NCI-H2196 treated with DMSO at 0.1 percent for 48 hours (cell line): Measurements from ENCODE around the gene PRAME.
"Not testable (repeated sequence)": the region's sequence is repeated elsewhere in the genome, so short reads cannot be mapped to it uniquely, and the experiment has no call there.

ENCODE experiments used
- DNase-seq: peaks from one replicate; lab custom pipeline; 2025; ENCODE audit not compliant: unreplicated experiment; lab: John Stamatoyannopoulos, UW

PRAME gene

GRCh38 chr22:22523494-22523893 lies 35.6 kb downstream of the PRAME start:
- DNase-seq: no peak

GRCh38 chr22:22521631-22522030 lies 37.4 kb downstream of the PRAME start:
- DNase-seq: no peak

- DNase-seq: no peak
Measured at GRCh38 chr22:22520667-22521602, 38.1 kb downstream of the PRAME start.

GRCh38 chr22:22520020-22520656 lies 38.9 kb downstream of the PRAME start, which contains the start of gene ZNF280A:
ZNF280A (minus strand) TSS chr22:22520270; CDS start chr22:22515630, 4,640 bp downstream.
- no peak for DNase-seq

- DNase-seq: no peak
Measured at GRCh38 chr22:22519591-22519990, 39.5 kb downstream of the PRAME start.

- DNase-seq: no peak
Measured at GRCh38 chr22:22516992-22517391, 42.1 kb downstream of the PRAME start.

GRCh38 chr22:22515890-22516289 lies 43.2 kb downstream of the PRAME start:
- no peak for DNase-seq

- not testable (repeated sequence) for DNase-seq
Measured at GRCh38 chr22:22514431-22514830, 44.6 kb downstream of the PRAME start.

GRCh38 chr22:22513619-22514018 lies 45.4 kb downstream of the PRAME start:
- no peak for DNase-seq

GRCh38 chr22:22512951-22513350 lies 46.1 kb downstream of the PRAME start:
- DNase-seq: no peak

GRCh38 chr22:22510833-22511232 lies 48.2 kb downstream of the PRAME start:
- not testable (repeated sequence) for DNase-seq

- DNase-seq: not testable (repeated sequence)
Measured at GRCh38 chr22:22509912-22510311, 49.2 kb downstream of the PRAME start.

- DNase-seq: peak; percentile 36
Measured at GRCh38 chr22:22508274-22509176, 50.5 kb downstream of the PRAME start, which contains the start of gene ZNF280B. ZNF280B (minus strand) TSS chr22:22508742; CDS start chr22:22489398, 19,344 bp downstream.

GRCh38 chr22:22507743-22508273 lies 51.3 kb downstream of the PRAME start:
- DNase-seq: no peak

GRCh38 chr22:22506736-22507135 lies 52.3 kb downstream of the PRAME start:
- no peak for DNase-seq

GRCh38 chr22:22498267-22498666 lies 60.8 kb downstream of the PRAME start:
- no peak for DNase-seq
